Panc1 (cell line): Measurements from ENCODE around the gene OTOP3. TPM values are rescaled to one million over a fixed set of nuclear protein-coding genes. Genes with fewer than 3 reads are reported as not detected.

ENCODE experiments used
- ATAC-seq: fragments of 200-7000 bp; cut with Tn5 transposase; 2 replicates; pipeline ENCODE4 v1.9.1; 2020; ENCODE audit warnings: mild to moderate bottlenecking, moderate library complexity
- BruUV-seq: library from RNA; stranded (reverse); fragments of 400-500 nt; replicated peaks from 2 replicates; lab custom pipeline; 2021; lab: Mats Ljungman, UMichigan
- CTCF ChIA-PET: fragments of 300-600 bp; sonication (Branson Sonifier 250); formaldehyde crosslinking; loops from one replicate; lab custom pipeline; 2022; ENCODE audit warnings: antibody characterized with exemption; lab: Charles Lee
- POLR2A ChIA-PET: fragments of 300-600 bp; sonication (Branson Sonifier 250); formaldehyde crosslinking; loops from one replicate; lab custom pipeline; 2022; ENCODE audit warnings: antibody characterized with exemption; lab: Charles Lee
- DNase-seq: peaks from one replicate; pipeline ENCODE4 v3.0.0-alpha.2; 2010; ENCODE audit warnings: low read depth, low spot score
- H3K27ac ChIP-seq: 2 replicates; pipeline ENCODE4 v1.5.1; 2011; ENCODE audit warnings: mild to moderate bottlenecking, low read length, inconsistent platforms
- H3K27me3 ChIP-seq: fragments of 200-500 bp; sonication (Bioruptor generic); 2 replicates; pipeline ENCODE4 v1.6.0; 2014; ENCODE audit warnings: low read length, inconsistent platforms; ENCODE audit not compliant: control insufficient read depth, insufficient read depth
- H3K36me3 ChIP-seq: fragments of 200-500 bp; sonication (Bioruptor generic); 2 replicates; pipeline ENCODE4 v1.5.1; 2014; ENCODE audit warnings: inconsistent platforms, mild to moderate bottlenecking, low read length, moderate library complexity; ENCODE audit not compliant: control insufficient read depth, insufficient read depth
- H3K4me1 ChIP-seq: 2 replicates; pipeline ENCODE4 v1.5.1; 2011; ENCODE audit warnings: inconsistent platforms, mild to moderate bottlenecking, low read length, moderate library complexity; ENCODE audit not compliant: control insufficient read depth, insufficient read depth
- H3K4me3 ChIP-seq, 2 experiments: 2 replicates each; pipeline ENCODE4 v1.5.1; 2011 to 2012; ENCODE audit warnings: low read depth in 2 of 2, low read length in 2 of 2, mild to moderate bottlenecking in 2 of 2, inconsistent platforms in 1 of 2, moderate library complexity in 1 of 2
- H3K9me3 ChIP-seq: fragments of 200-500 bp; sonication (Bioruptor generic); 2 replicates; pipeline ENCODE4 v1.5.1; 2014; ENCODE audit warnings: low read depth, mild to moderate bottlenecking, inconsistent platforms, low read length, moderate library complexity; ENCODE audit not compliant: control insufficient read depth, insufficient read depth
- POLR2AphosphoS5 ChIP-seq: IDR thresholded peaks from 2 replicates; pipeline ENCODE4 v1.6.1; 2012; ENCODE audit warnings: mild to moderate bottlenecking, low read depth, low read length, moderate library complexity
- SIN3A ChIP-seq: IDR thresholded peaks from 2 replicates; pipeline ENCODE4 v1.6.1; 2012; ENCODE audit warnings: low read depth, mild to moderate bottlenecking, low read length, moderate library complexity, borderline replicate concordance; ENCODE audit not compliant: insufficient read depth
- TCF7L2 ChIP-seq: IDR thresholded peaks from 2 replicates; pipeline ENCODE4 v1.6.1; 2011; ENCODE audit warnings: mild to moderate bottlenecking, low read depth, low read length, inconsistent platforms
- in situ Hi-C: cut with HindIII; loops from 2 replicates; pipeline ENCODE4 v1.10.0; 2016; ENCODE audit warnings: low sequenced_read_pairs, low pct_unique_long_range_greater_than_20kb
- intact Hi-C: fragments of 100-400 bp; cut with micrococcal nuclease; formaldehyde crosslinking; loops from one replicate; pipeline ENCODE4 v1.10.0; 2022; ENCODE audit not compliant: unreplicated experiment
- total RNA-seq: library from RNA; stranded (reverse); gene quantifications from one replicate; pipeline ENCODE4 v1.2.1, GENCODE V29; 2021; ENCODE audit not compliant: unreplicated experiment
- TF ChIP-seq, protein P1 (sequence below): fragments of 450-650 bp; IDR thresholded peaks from 2 replicates; pipeline ENCODE4 v1.5.1; 2017; ENCODE audit warnings: mild to moderate bottlenecking
- TF ChIP-seq, protein P2 (sequence below), 2 experiments: IDR thresholded peaks; 2 replicates each; pipeline ENCODE4 v1.6.1; 2011 to 2012; ENCODE audit warnings: low read depth in 2 of 2, control low read depth in 1 of 2, low read length in 1 of 2, mild to moderate bottlenecking in 1 of 2, moderate library complexity in 1 of 2; ENCODE audit not compliant: insufficient read depth in 1 of 2

The OTOP3 gene
- total RNA-seq, 1 experiment from 2014 or later, result not detected

DNA sequence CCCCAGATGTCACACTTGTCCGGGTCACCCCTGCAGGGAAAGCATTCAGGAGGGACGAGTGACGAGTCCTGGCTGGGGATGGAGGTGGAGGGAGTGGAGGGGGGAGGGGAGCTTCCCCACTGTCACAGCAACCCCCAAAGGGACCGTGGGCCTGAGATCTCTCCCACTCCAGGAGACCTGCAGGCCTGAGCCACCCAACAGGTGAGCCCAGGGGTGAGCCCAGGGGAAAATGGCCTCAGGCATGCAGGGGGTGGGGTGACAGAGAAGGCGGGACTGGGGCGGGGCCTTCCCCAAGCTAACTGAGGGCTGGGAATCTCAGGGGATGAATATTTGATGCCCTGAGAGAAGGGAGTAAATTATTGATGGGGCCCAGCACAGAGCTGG is 15.1 kb upstream of the OTOP3 start:
- in situ Hi-C loops, result no loop called here
- Histone ChIP-seq H3K4me3 (no peak overlapping the region), H3K27me3 (peaks cover 16% of the 10 kb centered on the region), H3K36me3 (peaks cover 5% of the 10 kb centered on the region; the same call in 1 of the 2 replicates), H3K4me1 (peaks cover 4% of the 10 kb centered on the region; the same call in 1 of the 2 replicates), H3K27ac (no peak overlapping the region), H3K9me3 (no peaks in the 10 kb centered on the region)
- intact Hi-C loops, result no loop called here
- DNase-seq (no peak), ATAC-seq (no peak)
- no peak for TF ChIP-seq SIN3A
- TF ChIP-seq, protein P1, sequence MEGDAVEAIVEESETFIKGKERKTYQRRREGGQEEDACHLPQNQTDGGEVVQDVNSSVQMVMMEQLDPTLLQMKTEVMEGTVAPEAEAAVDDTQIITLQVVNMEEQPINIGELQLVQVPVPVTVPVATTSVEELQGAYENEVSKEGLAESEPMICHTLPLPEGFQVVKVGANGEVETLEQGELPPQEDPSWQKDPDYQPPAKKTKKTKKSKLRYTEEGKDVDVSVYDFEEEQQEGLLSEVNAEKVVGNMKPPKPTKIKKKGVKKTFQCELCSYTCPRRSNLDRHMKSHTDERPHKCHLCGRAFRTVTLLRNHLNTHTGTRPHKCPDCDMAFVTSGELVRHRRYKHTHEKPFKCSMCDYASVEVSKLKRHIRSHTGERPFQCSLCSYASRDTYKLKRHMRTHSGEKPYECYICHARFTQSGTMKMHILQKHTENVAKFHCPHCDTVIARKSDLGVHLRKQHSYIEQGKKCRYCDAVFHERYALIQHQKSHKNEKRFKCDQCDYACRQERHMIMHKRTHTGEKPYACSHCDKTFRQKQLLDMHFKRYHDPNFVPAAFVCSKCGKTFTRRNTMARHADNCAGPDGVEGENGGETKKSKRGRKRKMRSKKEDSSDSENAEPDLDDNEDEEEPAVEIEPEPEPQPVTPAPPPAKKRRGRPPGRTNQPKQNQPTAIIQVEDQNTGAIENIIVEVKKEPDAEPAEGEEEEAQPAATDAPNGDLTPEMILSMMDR, result no peak
- no peak for TF ChIP-seq TCF7L2
- TF ChIP-seq, protein P2, sequence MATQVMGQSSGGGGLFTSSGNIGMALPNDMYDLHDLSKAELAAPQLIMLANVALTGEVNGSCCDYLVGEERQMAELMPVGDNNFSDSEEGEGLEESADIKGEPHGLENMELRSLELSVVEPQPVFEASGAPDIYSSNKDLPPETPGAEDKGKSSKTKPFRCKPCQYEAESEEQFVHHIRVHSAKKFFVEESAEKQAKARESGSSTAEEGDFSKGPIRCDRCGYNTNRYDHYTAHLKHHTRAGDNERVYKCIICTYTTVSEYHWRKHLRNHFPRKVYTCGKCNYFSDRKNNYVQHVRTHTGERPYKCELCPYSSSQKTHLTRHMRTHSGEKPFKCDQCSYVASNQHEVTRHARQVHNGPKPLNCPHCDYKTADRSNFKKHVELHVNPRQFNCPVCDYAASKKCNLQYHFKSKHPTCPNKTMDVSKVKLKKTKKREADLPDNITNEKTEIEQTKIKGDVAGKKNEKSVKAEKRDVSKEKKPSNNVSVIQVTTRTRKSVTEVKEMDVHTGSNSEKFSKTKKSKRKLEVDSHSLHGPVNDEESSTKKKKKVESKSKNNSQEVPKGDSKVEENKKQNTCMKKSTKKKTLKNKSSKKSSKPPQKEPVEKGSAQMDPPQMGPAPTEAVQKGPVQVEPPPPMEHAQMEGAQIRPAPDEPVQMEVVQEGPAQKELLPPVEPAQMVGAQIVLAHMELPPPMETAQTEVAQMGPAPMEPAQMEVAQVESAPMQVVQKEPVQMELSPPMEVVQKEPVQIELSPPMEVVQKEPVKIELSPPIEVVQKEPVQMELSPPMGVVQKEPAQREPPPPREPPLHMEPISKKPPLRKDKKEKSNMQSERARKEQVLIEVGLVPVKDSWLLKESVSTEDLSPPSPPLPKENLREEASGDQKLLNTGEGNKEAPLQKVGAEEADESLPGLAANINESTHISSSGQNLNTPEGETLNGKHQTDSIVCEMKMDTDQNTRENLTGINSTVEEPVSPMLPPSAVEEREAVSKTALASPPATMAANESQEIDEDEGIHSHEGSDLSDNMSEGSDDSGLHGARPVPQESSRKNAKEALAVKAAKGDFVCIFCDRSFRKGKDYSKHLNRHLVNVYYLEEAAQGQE (IDR thresholded peaks at IDR 0.05; ENCODE audit: insufficient read depth in 1 of 2, low read depth in 2 of 2, low read length in 1 of 2), result no peak
- no peak for TF ChIP-seq POLR2AphosphoS5
- POLR2A ChIA-PET, result no interaction called here
- no TSS peak for BruUV-seq
- CTCF ChIA-PET, result interaction anchor here (2.6 to 3.4 kb wide), 2 partner anchors 36 to 41 kb away, joined by 30 to 41 read pairs; no protein-coding TSS in a partner anchor

DNA sequence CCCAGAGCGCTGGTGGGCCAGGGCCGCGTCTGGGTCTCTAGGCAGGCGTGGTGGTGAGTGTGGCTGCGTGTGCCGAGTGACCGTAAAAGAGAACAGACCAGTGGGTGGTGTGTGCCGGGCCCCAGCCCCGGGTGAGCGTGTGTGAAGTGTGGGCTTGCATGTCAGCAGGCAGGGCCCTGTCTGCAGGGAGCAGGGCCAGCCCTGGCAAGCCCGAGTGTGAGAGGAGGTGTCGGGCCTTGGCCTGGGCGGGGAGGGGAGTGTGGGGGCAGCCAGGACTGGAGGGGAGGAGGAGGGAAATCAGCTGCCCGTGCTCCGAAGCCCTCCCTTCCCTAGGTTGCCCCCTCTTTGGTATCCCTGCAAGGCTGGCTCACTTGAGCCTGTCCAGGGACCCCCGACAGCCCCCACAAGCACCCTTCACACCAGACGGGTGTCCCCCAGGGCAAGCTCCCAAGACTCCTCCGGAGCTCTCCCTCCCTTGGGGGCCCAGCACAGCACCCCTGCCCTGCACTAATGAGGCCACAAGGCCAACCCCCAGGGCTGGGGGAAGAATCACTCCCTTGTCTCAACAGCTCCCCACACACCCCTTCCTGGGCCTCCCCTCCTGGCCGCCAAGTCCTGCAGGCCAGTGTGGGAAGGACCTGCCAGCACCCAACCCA is 14.5 kb upstream of the OTOP3 start:
- no TSS peak for BruUV-seq
- no peak overlapping the region for H3K4me3 ChIP-seq
- H3K27ac ChIP-seq, result no peak overlapping the region
- ChIA-PET POLR2A (no interaction called here), CTCF (interaction anchor here (2.6 to 3.4 kb wide), 2 partner anchors 36 to 40 kb away, joined by 30 to 41 read pairs; no protein-coding TSS in a partner anchor)
- intact Hi-C loops, result no loop called here
- DNase-seq (no peak), ATAC-seq (0 out of 2 replicates have a peak, but pooled peaks have one; percentile 16)
- TF ChIP-seq SIN3A (no peak), TCF7L2 (no peak), POLR2AphosphoS5 (no peak)
- TF ChIP-seq, protein P2 (IDR thresholded peaks at IDR 0.05; ENCODE audit: insufficient read depth in 1 of 2, low read depth in 2 of 2, low read length in 1 of 2), result no peak
- TF ChIP-seq, protein P1, result no peak
- in situ Hi-C loops, result no loop called here
- H3K36me3 ChIP-seq, result peaks cover 5% of the 10 kb centered on the region; the same call in 1 of the 2 replicates
- H3K27me3 ChIP-seq, result peaks cover 18% of the 10 kb centered on the region
- no peaks in the 10 kb centered on the region for H3K9me3 ChIP-seq
- peaks cover 4% of the 10 kb centered on the region; the same call in 1 of the 2 replicates for H3K4me1 ChIP-seq
